ENCODE measurements around the gene SAFB2. TPM values are rescaled to one million over a fixed set of nuclear protein-coding genes. Genes with fewer than 3 reads are reported as not detected.

Gene SAFB2
- polyA plus RNA-seq, 1 donor from 2014 or later = 40.1 TPM

DNA sequence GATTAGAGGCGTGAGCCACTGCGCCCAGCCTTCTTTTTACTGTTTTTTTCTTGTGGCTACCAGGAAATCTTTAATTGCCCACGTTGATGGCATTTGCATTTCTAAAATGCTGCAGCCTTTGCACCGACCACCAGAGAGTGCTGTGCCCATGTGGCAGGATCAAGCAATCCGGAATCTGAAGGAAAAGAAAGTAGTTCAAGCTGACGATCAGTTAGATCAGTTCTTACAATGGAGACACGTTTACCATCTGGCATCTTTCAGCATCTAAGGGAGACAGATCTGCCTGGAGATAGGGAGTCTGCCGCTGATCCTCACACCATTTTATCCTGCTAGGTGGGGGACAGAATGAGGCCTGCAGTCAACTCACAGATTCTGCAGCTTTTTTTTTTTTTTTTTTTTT, 74.7 kb downstream of the SAFB2 start:
- H3K27ac ChIP-seq (ENCODE audit: low read length) = no peak overlapping the region
- no peaks in the 10 kb centered on the region for H3K79me2 ChIP-seq (replicated peaks; ENCODE audit: insufficient read depth, low read length)
- H4K20me1 ChIP-seq (ENCODE audit: insufficient read depth) = no peaks in the 10 kb centered on the region
- H3K9me3 ChIP-seq (ENCODE audit: low read length) = no peaks in the 10 kb centered on the region
- no peak overlapping the region for H2AFZ ChIP-seq (ENCODE audit: low read depth, low read length)
- H3K36me3 ChIP-seq (ENCODE audit: insufficient read depth, low read length) = no peaks in the 10 kb centered on the region
- H3K9ac ChIP-seq (ENCODE audit: low read length) = no peak overlapping the region
- TF ChIP-seq RAD21 (conservative IDR thresholded peaks at IDR 0.05) = no peak
- TF ChIP-seq, protein P1, sequence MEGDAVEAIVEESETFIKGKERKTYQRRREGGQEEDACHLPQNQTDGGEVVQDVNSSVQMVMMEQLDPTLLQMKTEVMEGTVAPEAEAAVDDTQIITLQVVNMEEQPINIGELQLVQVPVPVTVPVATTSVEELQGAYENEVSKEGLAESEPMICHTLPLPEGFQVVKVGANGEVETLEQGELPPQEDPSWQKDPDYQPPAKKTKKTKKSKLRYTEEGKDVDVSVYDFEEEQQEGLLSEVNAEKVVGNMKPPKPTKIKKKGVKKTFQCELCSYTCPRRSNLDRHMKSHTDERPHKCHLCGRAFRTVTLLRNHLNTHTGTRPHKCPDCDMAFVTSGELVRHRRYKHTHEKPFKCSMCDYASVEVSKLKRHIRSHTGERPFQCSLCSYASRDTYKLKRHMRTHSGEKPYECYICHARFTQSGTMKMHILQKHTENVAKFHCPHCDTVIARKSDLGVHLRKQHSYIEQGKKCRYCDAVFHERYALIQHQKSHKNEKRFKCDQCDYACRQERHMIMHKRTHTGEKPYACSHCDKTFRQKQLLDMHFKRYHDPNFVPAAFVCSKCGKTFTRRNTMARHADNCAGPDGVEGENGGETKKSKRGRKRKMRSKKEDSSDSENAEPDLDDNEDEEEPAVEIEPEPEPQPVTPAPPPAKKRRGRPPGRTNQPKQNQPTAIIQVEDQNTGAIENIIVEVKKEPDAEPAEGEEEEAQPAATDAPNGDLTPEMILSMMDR (IDR thresholded peaks at IDR 0.05; ENCODE audit: poor library complexity, severe bottlenecking) = no peak
- TF ChIP-seq SMC3 (conservative IDR thresholded peaks at IDR 0.05; ENCODE audit: poor library complexity) = no peak
- no peak for TF ChIP-seq EZH2 (IDR thresholded peaks at IDR 0.05; ENCODE audit: borderline replicate concordance, insufficient read depth, low read length, poor library complexity, severe bottlenecking)
- TF ChIP-seq MXI1 (conservative IDR thresholded peaks at IDR 0.05; ENCODE audit: poor library complexity, severe bottlenecking) = no peak
- TF ChIP-seq EP300 (conservative IDR thresholded peaks at IDR 0.05; ENCODE audit: poor library complexity, severe bottlenecking) = no peak
- TF ChIP-seq TAF1 (IDR thresholded peaks at IDR 0.05; ENCODE audit: low read depth) = no peak
- TF ChIP-seq, protein P2, sequence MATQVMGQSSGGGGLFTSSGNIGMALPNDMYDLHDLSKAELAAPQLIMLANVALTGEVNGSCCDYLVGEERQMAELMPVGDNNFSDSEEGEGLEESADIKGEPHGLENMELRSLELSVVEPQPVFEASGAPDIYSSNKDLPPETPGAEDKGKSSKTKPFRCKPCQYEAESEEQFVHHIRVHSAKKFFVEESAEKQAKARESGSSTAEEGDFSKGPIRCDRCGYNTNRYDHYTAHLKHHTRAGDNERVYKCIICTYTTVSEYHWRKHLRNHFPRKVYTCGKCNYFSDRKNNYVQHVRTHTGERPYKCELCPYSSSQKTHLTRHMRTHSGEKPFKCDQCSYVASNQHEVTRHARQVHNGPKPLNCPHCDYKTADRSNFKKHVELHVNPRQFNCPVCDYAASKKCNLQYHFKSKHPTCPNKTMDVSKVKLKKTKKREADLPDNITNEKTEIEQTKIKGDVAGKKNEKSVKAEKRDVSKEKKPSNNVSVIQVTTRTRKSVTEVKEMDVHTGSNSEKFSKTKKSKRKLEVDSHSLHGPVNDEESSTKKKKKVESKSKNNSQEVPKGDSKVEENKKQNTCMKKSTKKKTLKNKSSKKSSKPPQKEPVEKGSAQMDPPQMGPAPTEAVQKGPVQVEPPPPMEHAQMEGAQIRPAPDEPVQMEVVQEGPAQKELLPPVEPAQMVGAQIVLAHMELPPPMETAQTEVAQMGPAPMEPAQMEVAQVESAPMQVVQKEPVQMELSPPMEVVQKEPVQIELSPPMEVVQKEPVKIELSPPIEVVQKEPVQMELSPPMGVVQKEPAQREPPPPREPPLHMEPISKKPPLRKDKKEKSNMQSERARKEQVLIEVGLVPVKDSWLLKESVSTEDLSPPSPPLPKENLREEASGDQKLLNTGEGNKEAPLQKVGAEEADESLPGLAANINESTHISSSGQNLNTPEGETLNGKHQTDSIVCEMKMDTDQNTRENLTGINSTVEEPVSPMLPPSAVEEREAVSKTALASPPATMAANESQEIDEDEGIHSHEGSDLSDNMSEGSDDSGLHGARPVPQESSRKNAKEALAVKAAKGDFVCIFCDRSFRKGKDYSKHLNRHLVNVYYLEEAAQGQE (IDR thresholded peaks at IDR 0.05; ENCODE audit: borderline replicate concordance) = no peak
- TF ChIP-seq POLR2AphosphoS5 (IDR thresholded peaks at IDR 0.05) = no peak
- no peaks in the 10 kb centered on the region for H3F3A ChIP-seq (ENCODE audit: insufficient read depth, low read length, poor library complexity, severe bottlenecking)
- H3K27me3 ChIP-seq (ENCODE audit: insufficient read depth, low read depth, low read length) = no peaks in the 10 kb centered on the region
- no peak overlapping the region for H3K4me3 ChIP-seq (ENCODE audit: low read length)
- no peak overlapping the region for H3K4me2 ChIP-seq (ENCODE audit: low read length)
- H3K9me2 ChIP-seq (ENCODE audit: insufficient read depth, low read length) = no peaks in the 10 kb centered on the region

DNA sequence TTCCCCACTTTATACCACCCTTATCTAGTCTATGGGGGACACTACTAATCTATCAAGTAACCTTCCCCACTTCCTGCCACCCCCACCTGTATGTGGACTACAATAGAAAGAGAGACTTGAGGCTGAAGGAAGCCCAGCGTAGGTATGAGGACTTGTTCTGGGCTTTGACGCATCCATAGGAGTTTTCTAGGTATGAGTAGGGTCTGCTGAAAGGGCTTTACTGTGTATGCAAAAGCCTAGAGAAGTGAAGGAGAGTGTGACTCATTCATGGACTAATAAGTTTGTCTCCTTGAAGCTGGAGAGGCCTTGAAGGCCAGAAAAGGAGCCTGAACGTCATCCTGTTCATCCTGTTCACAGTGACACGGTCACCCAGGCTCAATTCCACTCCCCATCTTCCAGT, 76.6 kb downstream of the SAFB2 start:
- Histone ChIP-seq H3K27me3 (ENCODE audit: insufficient read depth, low read depth, low read length) (no peaks in the 10 kb centered on the region), H4K20me1 (ENCODE audit: insufficient read depth) (no peaks in the 10 kb centered on the region), H3K79me2 (replicated peaks; ENCODE audit: insufficient read depth, low read length) (no peaks in the 10 kb centered on the region), H3K27ac (ENCODE audit: low read length) (no peak overlapping the region), H3K9ac (ENCODE audit: low read length) (no peak overlapping the region), H3K4me3 (ENCODE audit: low read length) (no peak overlapping the region), H3K9me2 (ENCODE audit: insufficient read depth, low read length) (no peaks in the 10 kb centered on the region), H2AFZ (ENCODE audit: low read depth, low read length) (no peak overlapping the region), H3K36me3 (ENCODE audit: insufficient read depth, low read length) (no peaks in the 10 kb centered on the region), H3K9me3 (ENCODE audit: low read length) (no peaks in the 10 kb centered on the region), H3F3A (ENCODE audit: insufficient read depth, low read length, poor library complexity, severe bottlenecking) (no peaks in the 10 kb centered on the region), H3K4me2 (ENCODE audit: low read length) (no peak overlapping the region)
- TF ChIP-seq, protein P1 (IDR thresholded peaks at IDR 0.05; ENCODE audit: poor library complexity, severe bottlenecking) = no peak
- TF ChIP-seq MXI1 (conservative IDR thresholded peaks at IDR 0.05; ENCODE audit: poor library complexity, severe bottlenecking) (no peak), EP300 (conservative IDR thresholded peaks at IDR 0.05; ENCODE audit: poor library complexity, severe bottlenecking) (no peak), EZH2 (IDR thresholded peaks at IDR 0.05; ENCODE audit: borderline replicate concordance, insufficient read depth, low read length, poor library complexity, severe bottlenecking) (no peak), TAF1 (IDR thresholded peaks at IDR 0.05; ENCODE audit: low read depth) (no peak), SMC3 (conservative IDR thresholded peaks at IDR 0.05; ENCODE audit: poor library complexity) (no peak), POLR2AphosphoS5 (IDR thresholded peaks at IDR 0.05) (no peak), RAD21 (conservative IDR thresholded peaks at IDR 0.05) (no peak)
- TF ChIP-seq, protein P2 (IDR thresholded peaks at IDR 0.05; ENCODE audit: borderline replicate concordance) = no peak
